PFSK-1 (cell line): ENCODE results near the gene BEAN1.

ENCODE experiments used
- POLR2AphosphoS5 ChIP-seq: IDR thresholded peaks from 2 replicates; pipeline ENCODE4 v1.6.1; 2012; ENCODE audit warnings: low read depth, mild to moderate bottlenecking, control low read depth, low read length, moderate library complexity
- REST ChIP-seq, 2 experiments: IDR thresholded peaks; 2 replicates each; pipeline versions ENCODE4 v1.6.1 to v1.8.0; 2011 to 2012; ENCODE audit warnings: low read depth in 2 of 2, low read length in 2 of 2, control low read depth in 1 of 2, inconsistent platforms in 1 of 2, mild to moderate bottlenecking in 1 of 2, moderate library complexity in 1 of 2; ENCODE audit not compliant: insufficient read depth in 1 of 2
- TAF1 ChIP-seq: IDR thresholded peaks from 2 replicates; pipeline ENCODE4 v1.6.1; 2012; ENCODE audit warnings: low read length, control low read depth, borderline replicate concordance; ENCODE audit not compliant: insufficient read depth

GRCh38 chr16:66427871-66428681, 981 bp downstream of the BEAN1 start:
- TF ChIP-seq REST (IDR thresholded peaks at IDR 0.05; ENCODE audit: insufficient read depth in 1 of 2, low read depth in 2 of 2, low read length in 2 of 2) (no peak), TAF1 (no peak), POLR2AphosphoS5 (no peak)
